Measurements from ENCODE around the gene CCDC186. TPM values are rescaled to one million over a fixed set of nuclear protein-coding genes. Genes with fewer than 3 reads are reported as not detected.

The CCDC186 gene
- total RNA-seq, 1 experiment from 2014 or later: 17.1 TPM

DNA sequence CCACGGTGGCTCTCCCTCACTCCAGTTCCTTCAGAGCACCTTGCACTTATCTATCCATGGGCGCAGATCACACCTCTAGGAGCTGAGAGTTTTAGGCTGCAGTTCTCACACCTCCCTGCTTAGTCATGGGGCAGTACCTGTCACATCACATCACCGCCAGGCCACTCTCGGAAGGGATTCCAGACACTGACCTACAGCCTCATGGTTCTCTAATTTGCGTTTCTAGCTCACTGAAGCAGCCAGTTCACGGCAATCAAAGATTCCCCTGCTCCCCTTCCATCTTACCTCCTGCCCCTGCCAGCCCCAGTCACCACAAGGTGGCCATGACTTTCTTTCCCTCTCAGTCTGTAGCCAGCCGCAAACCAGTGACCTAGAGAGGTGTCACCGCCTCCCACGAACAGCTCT, 96.2 kb downstream of the CCDC186 start:
- Histone ChIP-seq H3K4me1 (ENCODE audit: control insufficient read depth in 1 of 2, insufficient read depth in 2 of 2, low read length in 2 of 2) (no peaks in the 10 kb centered on the region), H3K9ac (ENCODE audit: low read length) (no peak overlapping the region), H3K36me3 (ENCODE audit: control insufficient read depth in 1 of 2, insufficient read depth in 2 of 2, low read length in 2 of 2) (no peaks in the 10 kb centered on the region), H3K27ac (ENCODE audit: low read depth, low read length) (no peak overlapping the region), H4K20me1 (ENCODE audit: insufficient read depth) (no peaks in the 10 kb centered on the region), H3K9me2 (ENCODE audit: insufficient read depth) (no peaks in the 10 kb centered on the region), H3K4me3 (replicated peaks in 1 of 2; ENCODE audit: low read depth in 1 of 2, low read length in 2 of 2) (no peak overlapping the region), H3K27me3 (ENCODE audit: insufficient read depth, low read length) (no peaks in the 10 kb centered on the region), H3K4me2 (ENCODE audit: low read length) (no peak overlapping the region), H2AFZ (ENCODE audit: low read depth, low read length, poor library complexity, severe bottlenecking) (no peak overlapping the region), H3K79me2 (ENCODE audit: insufficient read depth, low read length) (no peaks in the 10 kb centered on the region), H3K9me3 (ENCODE audit: control insufficient read depth in 1 of 2, insufficient read depth in 1 of 2, low read depth in 1 of 2, low read length in 2 of 2) (no peaks in the 10 kb centered on the region)
- ATAC-seq: peak; percentile 85
- ChIA-PET RAD21 (ENCODE audit: low non-redundant PET in 1 of 2, low total read pairs in 2 of 2, uncharacterized antibody in 2 of 2, unreplicated experiment in 2 of 2) (no interaction called here), CTCF (interaction anchor here (1.2 kb wide), 1 partner anchor 9 kb away, joined by 8 read pairs; no protein-coding TSS in a partner anchor), POLR2A (interaction anchor here (0.6 kb wide), 1 partner anchor 1128 kb away, joined by 4 read pairs; no protein-coding TSS in a partner anchor)
- intact Hi-C loops (cut with micrococcal nuclease): no loop called here
- no peak for DNase-seq (ENCODE audit: low read depth, low spot score)
- BruUV-seq (replicated peaks): no TSS peak
- TF ChIP-seq, protein P1, sequence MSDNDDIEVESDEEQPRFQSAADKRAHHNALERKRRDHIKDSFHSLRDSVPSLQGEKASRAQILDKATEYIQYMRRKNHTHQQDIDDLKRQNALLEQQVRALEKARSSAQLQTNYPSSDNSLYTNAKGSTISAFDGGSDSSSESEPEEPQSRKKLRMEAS (IDR thresholded peaks at IDR 0.05): peak; percentile 8; the same call in 1 of the 2 replicates
- TF ChIP-seq, protein P2, sequence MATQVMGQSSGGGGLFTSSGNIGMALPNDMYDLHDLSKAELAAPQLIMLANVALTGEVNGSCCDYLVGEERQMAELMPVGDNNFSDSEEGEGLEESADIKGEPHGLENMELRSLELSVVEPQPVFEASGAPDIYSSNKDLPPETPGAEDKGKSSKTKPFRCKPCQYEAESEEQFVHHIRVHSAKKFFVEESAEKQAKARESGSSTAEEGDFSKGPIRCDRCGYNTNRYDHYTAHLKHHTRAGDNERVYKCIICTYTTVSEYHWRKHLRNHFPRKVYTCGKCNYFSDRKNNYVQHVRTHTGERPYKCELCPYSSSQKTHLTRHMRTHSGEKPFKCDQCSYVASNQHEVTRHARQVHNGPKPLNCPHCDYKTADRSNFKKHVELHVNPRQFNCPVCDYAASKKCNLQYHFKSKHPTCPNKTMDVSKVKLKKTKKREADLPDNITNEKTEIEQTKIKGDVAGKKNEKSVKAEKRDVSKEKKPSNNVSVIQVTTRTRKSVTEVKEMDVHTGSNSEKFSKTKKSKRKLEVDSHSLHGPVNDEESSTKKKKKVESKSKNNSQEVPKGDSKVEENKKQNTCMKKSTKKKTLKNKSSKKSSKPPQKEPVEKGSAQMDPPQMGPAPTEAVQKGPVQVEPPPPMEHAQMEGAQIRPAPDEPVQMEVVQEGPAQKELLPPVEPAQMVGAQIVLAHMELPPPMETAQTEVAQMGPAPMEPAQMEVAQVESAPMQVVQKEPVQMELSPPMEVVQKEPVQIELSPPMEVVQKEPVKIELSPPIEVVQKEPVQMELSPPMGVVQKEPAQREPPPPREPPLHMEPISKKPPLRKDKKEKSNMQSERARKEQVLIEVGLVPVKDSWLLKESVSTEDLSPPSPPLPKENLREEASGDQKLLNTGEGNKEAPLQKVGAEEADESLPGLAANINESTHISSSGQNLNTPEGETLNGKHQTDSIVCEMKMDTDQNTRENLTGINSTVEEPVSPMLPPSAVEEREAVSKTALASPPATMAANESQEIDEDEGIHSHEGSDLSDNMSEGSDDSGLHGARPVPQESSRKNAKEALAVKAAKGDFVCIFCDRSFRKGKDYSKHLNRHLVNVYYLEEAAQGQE (IDR thresholded peaks at IDR 0.05; ENCODE audit: low read depth): no peak
- TF ChIP-seq, protein P3, sequence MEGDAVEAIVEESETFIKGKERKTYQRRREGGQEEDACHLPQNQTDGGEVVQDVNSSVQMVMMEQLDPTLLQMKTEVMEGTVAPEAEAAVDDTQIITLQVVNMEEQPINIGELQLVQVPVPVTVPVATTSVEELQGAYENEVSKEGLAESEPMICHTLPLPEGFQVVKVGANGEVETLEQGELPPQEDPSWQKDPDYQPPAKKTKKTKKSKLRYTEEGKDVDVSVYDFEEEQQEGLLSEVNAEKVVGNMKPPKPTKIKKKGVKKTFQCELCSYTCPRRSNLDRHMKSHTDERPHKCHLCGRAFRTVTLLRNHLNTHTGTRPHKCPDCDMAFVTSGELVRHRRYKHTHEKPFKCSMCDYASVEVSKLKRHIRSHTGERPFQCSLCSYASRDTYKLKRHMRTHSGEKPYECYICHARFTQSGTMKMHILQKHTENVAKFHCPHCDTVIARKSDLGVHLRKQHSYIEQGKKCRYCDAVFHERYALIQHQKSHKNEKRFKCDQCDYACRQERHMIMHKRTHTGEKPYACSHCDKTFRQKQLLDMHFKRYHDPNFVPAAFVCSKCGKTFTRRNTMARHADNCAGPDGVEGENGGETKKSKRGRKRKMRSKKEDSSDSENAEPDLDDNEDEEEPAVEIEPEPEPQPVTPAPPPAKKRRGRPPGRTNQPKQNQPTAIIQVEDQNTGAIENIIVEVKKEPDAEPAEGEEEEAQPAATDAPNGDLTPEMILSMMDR (IDR thresholded peaks at IDR 0.05 in 2 of 3, conservative IDR thresholded peaks at IDR 0.05 in 1 of 3; ENCODE audit: borderline replicate concordance in 1 of 3, insufficient read depth in 1 of 3, low read depth in 2 of 3, low read length in 2 of 3): peak in 2 of 3 experiments; percentile 34 to 39; a peak in 3 of 6 replicates
